ENCODE data around the gene GSX2. TPM values are rescaled to one million over a fixed set of nuclear protein-coding genes. Genes with fewer than 3 reads are reported as not detected.

The GSX2 gene
- total and polyA plus RNA-seq, 2 of the 13 experiments (the other 11 are each of a cell fraction or from before 2014, with no cell fraction given) = not detected

- TF ChIP-seq ZNF503 (CRISPR knock-in tag; IDR thresholded peaks at IDR 0.05) (no peak), ZNF724P (CRISPR knock-in tag; IDR thresholded peaks at IDR 0.05; ENCODE audit: borderline replicate concordance) (no peak), ZNF556 (CRISPR knock-in tag; IDR thresholded peaks at IDR 0.05; ENCODE audit: borderline replicate concordance) (no peak; the same call in 1 of the 2 replicates), SCMH1 (CRISPR knock-in tag; IDR thresholded peaks at IDR 0.05; ENCODE audit: borderline replicate concordance) (no peak), PLSCR1 (CRISPR knock-in tag; IDR thresholded peaks at IDR 0.05; ENCODE audit: borderline replicate concordance) (no peak), ZNF598 (CRISPR knock-in tag; IDR thresholded peaks at IDR 0.05; ENCODE audit: borderline replicate concordance) (no peak), FOSL1 (CRISPR knock-in tag; IDR thresholded peaks at IDR 0.05; ENCODE audit: borderline replicate concordance) (peak; percentile 90), ATF1 (CRISPR knock-in tag; IDR thresholded peaks at IDR 0.05) (peak; percentile 37; the same call in 1 of the 2 replicates), ZNF839 (CRISPR knock-in tag; IDR thresholded peaks at IDR 0.05; ENCODE audit: borderline replicate concordance) (no peak), SRF (IDR thresholded peaks at IDR 0.05; ENCODE audit: low read depth, low read length) (no peak), MIXL1 (CRISPR knock-in tag; IDR thresholded peaks at IDR 0.05) (no peak), REST (IDR thresholded peaks at IDR 0.05; ENCODE audit: borderline replicate concordance in 1 of 2, low read depth in 1 of 2, low read length in 2 of 2) (no peak), ZNF224 (CRISPR knock-in tag; IDR thresholded peaks at IDR 0.05) (no peak), RAD21 (CRISPR knock-in tag; IDR thresholded peaks at IDR 0.05) (no peak), ZNF12 (CRISPR knock-in tag; IDR thresholded peaks at IDR 0.05) (no peak), ETV6 (CRISPR knock-in tag; conservative IDR thresholded peaks at IDR 0.05) (no peak), ZNF775 (CRISPR knock-in tag; IDR thresholded peaks at IDR 0.05; ENCODE audit: borderline replicate concordance) (no peak), ARID4A (CRISPR knock-in tag; IDR thresholded peaks at IDR 0.05; ENCODE audit: borderline replicate concordance) (no peak; the same call in 1 of the 2 replicates)
These were observed 17.8 kb upstream of the GSX2 start (continued) for GRCh38 chr4:54082168-54082567.

Data from HepG2 (cell line).